ENCODE data around the gene PDXK. TPM values are rescaled to one million over a fixed set of nuclear protein-coding genes. Genes with fewer than 3 reads are reported as not detected.

Gene PDXK
- total RNA-seq, 1 experiment from 2014 or later = 214 TPM

GRCh38 chr21:43734131-43734927, 15.4 kb downstream of the PDXK start:
- peak; percentile 15 for DNase-seq
- Mint-ChIP-seq H3K27me3 (ENCODE audit: unreplicated experiment) (no peaks in the 10 kb centered on the region), H3K4me1 (ENCODE audit: low read depth, unreplicated experiment) (peaks cover 22% of the 10 kb centered on the region), H3K27ac (ENCODE audit: unreplicated experiment) (no peak overlapping the region), H3K9me3 (ENCODE audit: low read depth, unreplicated experiment) (no peaks in the 10 kb centered on the region), H3K4me3 (ENCODE audit: low read depth, unreplicated experiment) (peak overlapping the region; percentile 3), H3K36me3 (ENCODE audit: insufficient read depth, unreplicated experiment) (peaks cover 44% of the 10 kb centered on the region)
- intact Hi-C loops (cut with micrococcal nuclease; ENCODE audit: unreplicated experiment) = no loop called here
- no TSS peak for BruUV-seq (replicated peaks)
- TF ChIP-seq, protein P1, sequence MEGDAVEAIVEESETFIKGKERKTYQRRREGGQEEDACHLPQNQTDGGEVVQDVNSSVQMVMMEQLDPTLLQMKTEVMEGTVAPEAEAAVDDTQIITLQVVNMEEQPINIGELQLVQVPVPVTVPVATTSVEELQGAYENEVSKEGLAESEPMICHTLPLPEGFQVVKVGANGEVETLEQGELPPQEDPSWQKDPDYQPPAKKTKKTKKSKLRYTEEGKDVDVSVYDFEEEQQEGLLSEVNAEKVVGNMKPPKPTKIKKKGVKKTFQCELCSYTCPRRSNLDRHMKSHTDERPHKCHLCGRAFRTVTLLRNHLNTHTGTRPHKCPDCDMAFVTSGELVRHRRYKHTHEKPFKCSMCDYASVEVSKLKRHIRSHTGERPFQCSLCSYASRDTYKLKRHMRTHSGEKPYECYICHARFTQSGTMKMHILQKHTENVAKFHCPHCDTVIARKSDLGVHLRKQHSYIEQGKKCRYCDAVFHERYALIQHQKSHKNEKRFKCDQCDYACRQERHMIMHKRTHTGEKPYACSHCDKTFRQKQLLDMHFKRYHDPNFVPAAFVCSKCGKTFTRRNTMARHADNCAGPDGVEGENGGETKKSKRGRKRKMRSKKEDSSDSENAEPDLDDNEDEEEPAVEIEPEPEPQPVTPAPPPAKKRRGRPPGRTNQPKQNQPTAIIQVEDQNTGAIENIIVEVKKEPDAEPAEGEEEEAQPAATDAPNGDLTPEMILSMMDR (IDR thresholded peaks at IDR 0.05; ENCODE audit: unreplicated experiment) = no peak
- CTCF ChIA-PET = no interaction called here

GRCh38 chr21:43734928-43735229, 15.9 kb downstream of the PDXK start:
- H3K4me3 Mint-ChIP-seq (ENCODE audit: low read depth, unreplicated experiment) = no peak overlapping the region
- CTCF ChIA-PET = no interaction called here
- BruUV-seq (replicated peaks) = no TSS peak

DNA sequence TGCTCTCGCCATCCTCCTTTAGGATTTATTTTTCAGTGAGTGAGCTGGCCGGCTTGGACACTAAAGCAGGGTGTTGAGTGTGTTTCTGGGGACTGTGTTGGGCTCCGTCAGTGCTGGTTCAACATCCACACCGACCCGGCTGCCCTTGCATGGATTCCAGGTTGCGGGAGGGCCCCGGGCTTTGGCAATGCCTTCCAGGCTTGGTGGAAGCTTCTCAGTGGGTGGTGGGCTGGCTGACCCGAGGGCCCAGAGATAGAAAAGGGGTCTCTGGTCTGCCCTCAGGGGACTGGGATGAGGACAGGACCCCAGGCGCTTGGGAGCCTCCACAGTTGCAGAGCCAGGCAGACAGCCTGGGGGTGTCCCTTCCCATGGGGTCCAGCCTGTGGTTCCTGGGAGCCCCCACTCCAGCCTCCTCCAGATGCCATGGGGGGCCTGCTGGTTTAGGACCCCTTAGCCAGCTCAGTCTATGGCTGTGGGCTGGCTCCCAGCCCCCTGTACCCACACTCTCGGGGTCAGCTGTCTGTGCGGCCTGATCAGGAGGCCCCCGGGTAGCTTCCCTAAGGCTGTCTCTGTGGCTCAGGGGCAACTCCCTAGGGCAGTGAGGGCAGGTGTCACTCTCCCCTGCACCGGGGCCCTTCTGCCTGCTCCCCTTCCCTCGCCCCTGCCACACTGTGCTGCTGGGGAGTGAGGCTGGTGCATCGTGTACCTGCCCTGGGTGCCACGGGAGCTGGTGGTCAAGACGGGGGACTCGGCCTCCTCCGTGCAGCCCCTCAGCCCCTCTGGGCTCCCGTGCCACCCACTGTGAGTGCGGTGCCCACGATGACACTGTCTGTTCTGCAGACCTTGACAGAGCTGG, 16.5 kb downstream of the PDXK start:
- CTCF ChIA-PET = no interaction called here

More at GRCh38 chr21:43734928-43735229, 15.9 kb downstream of the PDXK start:
- peaks cover 44% of the 10 kb centered on the region for H3K36me3 Mint-ChIP-seq (ENCODE audit: insufficient read depth, unreplicated experiment)
- peaks cover 18% of the 10 kb centered on the region for H3K4me1 Mint-ChIP-seq (ENCODE audit: low read depth, unreplicated experiment)
- H3K27me3 Mint-ChIP-seq (ENCODE audit: unreplicated experiment) = no peaks in the 10 kb centered on the region
- no peak for DNase-seq
- H3K9me3 Mint-ChIP-seq (ENCODE audit: low read depth, unreplicated experiment) = no peaks in the 10 kb centered on the region
- no peak overlapping the region for H3K27ac Mint-ChIP-seq (ENCODE audit: unreplicated experiment)
- TF ChIP-seq, protein P1 (IDR thresholded peaks at IDR 0.05; ENCODE audit: unreplicated experiment) = no peak
- intact Hi-C loops (cut with micrococcal nuclease; ENCODE audit: unreplicated experiment) = no loop called here

DNA sequence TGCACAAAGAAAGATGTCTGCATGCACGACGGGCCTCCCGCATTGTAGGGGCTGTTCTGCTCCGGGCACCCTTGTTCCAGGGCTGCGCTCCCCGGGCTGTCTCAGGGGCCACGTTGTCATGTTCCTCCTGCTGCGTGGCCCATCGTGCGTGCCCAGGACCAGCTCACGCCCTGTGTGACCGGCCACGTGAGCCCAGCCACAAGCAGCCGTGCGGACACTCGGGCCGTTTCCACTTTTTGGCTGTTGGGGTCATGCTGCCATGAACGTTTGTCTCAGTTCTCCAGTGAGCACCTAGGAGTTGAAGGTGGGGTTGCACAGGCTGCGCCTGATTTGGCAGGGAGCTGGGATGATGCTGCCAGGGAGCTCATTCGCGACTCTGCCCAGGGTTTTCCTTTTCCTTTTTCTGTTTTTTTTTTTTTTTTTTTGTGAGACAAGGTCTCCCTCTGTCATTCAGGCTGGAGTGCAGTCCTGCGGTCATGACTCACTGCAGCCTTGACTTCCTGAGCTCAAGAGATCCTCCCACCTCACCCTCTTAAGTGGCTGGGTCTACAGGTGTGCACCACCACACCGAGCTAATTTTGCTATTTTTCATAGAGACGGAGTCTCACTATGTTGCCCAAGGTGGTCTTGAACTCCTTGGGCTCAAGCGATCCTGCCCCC, 17.4 kb downstream of the PDXK start:
- Mint-ChIP-seq H3K36me3 (ENCODE audit: insufficient read depth, unreplicated experiment) (peaks cover 50% of the 10 kb centered on the region), H3K27me3 (ENCODE audit: unreplicated experiment) (no peaks in the 10 kb centered on the region), H3K4me1 (ENCODE audit: low read depth, unreplicated experiment) (peaks cover 15% of the 10 kb centered on the region), H3K27ac (ENCODE audit: unreplicated experiment) (peak overlapping the region; percentile 30), H3K9me3 (ENCODE audit: low read depth, unreplicated experiment) (no peaks in the 10 kb centered on the region), H3K4me3 (ENCODE audit: low read depth, unreplicated experiment) (no peak overlapping the region)
- no TSS peak for BruUV-seq (replicated peaks)
- TF ChIP-seq, protein P1 (IDR thresholded peaks at IDR 0.05; ENCODE audit: unreplicated experiment) = no peak
- no peak for DNase-seq
- CTCF ChIA-PET = interaction anchor here (0.6 kb wide), 1 partner anchor 771 kb away, joined by 3 read pairs; no protein-coding TSS in a partner anchor
- intact Hi-C loops (cut with micrococcal nuclease; ENCODE audit: unreplicated experiment) = no loop called here

More for the DNA sequence above, 16.5 kb downstream of the PDXK start:
- peaks cover 45% of the 10 kb centered on the region for H3K36me3 Mint-ChIP-seq (ENCODE audit: insufficient read depth, unreplicated experiment)
- H3K9me3 Mint-ChIP-seq (ENCODE audit: low read depth, unreplicated experiment) = no peaks in the 10 kb centered on the region
- H3K27ac Mint-ChIP-seq (ENCODE audit: unreplicated experiment) = no peak overlapping the region
- no peak for DNase-seq
- H3K27me3 Mint-ChIP-seq (ENCODE audit: unreplicated experiment) = no peaks in the 10 kb centered on the region
- peaks cover 18% of the 10 kb centered on the region for H3K4me1 Mint-ChIP-seq (ENCODE audit: low read depth, unreplicated experiment)
- TF ChIP-seq, protein P1 (IDR thresholded peaks at IDR 0.05; ENCODE audit: unreplicated experiment) = no peak
- BruUV-seq (replicated peaks) = no TSS peak
- intact Hi-C loops (cut with micrococcal nuclease; ENCODE audit: unreplicated experiment) = no loop called here
- H3K4me3 Mint-ChIP-seq (ENCODE audit: low read depth, unreplicated experiment) = no peak overlapping the region

All from Calu3 (cell line).